HEK293T (cell line): ENCODE results near the gene PPP1R12B.
A peak's percentile ranks its signal among the peaks of the same experiment; 100 is the strongest.
"Not testable (repeated sequence)": the region's sequence is repeated elsewhere in the genome, so short reads cannot be mapped to it uniquely, and the experiment has no call there.

ENCODE experiments used
- CTCF ChIA-PET: fragments of 350-600 bp; formaldehyde crosslinking; extraction: SDS; loops from one replicate; lab custom pipeline; 2021; ENCODE audit warnings: antibody characterized with exemption, inconsistent platforms; lab: Yijun Ruan, JAX
- POLR2A ChIA-PET: fragments of 350-600 bp; formaldehyde crosslinking; extraction: SDS; loops from one replicate; lab custom pipeline; 2020; ENCODE audit warnings: antibody characterized with exemption, inconsistent platforms; lab: Yijun Ruan, JAX
- DNase-seq: peaks from one replicate; pipeline ENCODE4 v3.0.0; 2012; ENCODE audit warnings: mixed read lengths; ENCODE audit errors: extremely low spot score
- ARNT ChIP-seq: fragments of 450-650 bp; IDR thresholded peaks from 2 replicates; pipeline ENCODE4 v1.6.1; 2017; ENCODE audit warnings: mild to moderate bottlenecking
- BHLHE40 ChIP-seq: fragments of 450-650 bp; IDR thresholded peaks from 2 replicates; pipeline ENCODE4 v1.6.1; 2016; ENCODE audit warnings: mild to moderate bottlenecking, moderate library complexity, borderline replicate concordance
- CTBP1 ChIP-seq: fragments of 450-650 bp; IDR thresholded peaks from 2 replicates; pipeline ENCODE4 v1.6.1; 2016; ENCODE audit warnings: borderline replicate concordance
- ELF4 ChIP-seq: fragments of 450-650 bp; IDR thresholded peaks from 2 replicates; pipeline ENCODE4 v1.6.1; 2017; ENCODE audit warnings: antibody characterized with exemption
- FOXA1 ChIP-seq: fragments of 450-650 bp; IDR thresholded peaks from 2 replicates; pipeline ENCODE4 v1.6.1; 2016; ENCODE audit warnings: mild to moderate bottlenecking
- FOXK2 ChIP-seq: fragments of 450-650 bp; IDR thresholded peaks from 2 replicates; pipeline ENCODE4 v1.6.1; 2016; ENCODE audit warnings: mild to moderate bottlenecking
- FOXM1 ChIP-seq: fragments of 450-650 bp; IDR thresholded peaks from 2 replicates; pipeline ENCODE4 v1.6.1; 2017; ENCODE audit warnings: mild to moderate bottlenecking, borderline replicate concordance
- HDGF ChIP-seq: fragments of 450-650 bp; IDR thresholded peaks from 2 replicates; pipeline ENCODE4 v1.6.1; 2017; ENCODE audit warnings: antibody characterized with exemption, borderline replicate concordance
- L3MBTL2 ChIP-seq: fragments of 450-650 bp; conservative IDR thresholded peaks from 2 replicates; pipeline ENCODE4 v1.6.1; 2016; ENCODE audit warnings: mild to moderate bottlenecking
- LEF1 ChIP-seq: fragments of 450-650 bp; IDR thresholded peaks from 2 replicates; pipeline ENCODE4 v1.6.1; 2017; ENCODE audit warnings: mild to moderate bottlenecking, borderline replicate concordance
- NFRKB ChIP-seq: fragments of 450-650 bp; IDR thresholded peaks from 2 replicates; pipeline ENCODE4 v1.6.1; 2016; ENCODE audit warnings: mild to moderate bottlenecking, moderate library complexity
- PKNOX1 ChIP-seq: fragments of 450-650 bp; IDR thresholded peaks from 2 replicates; pipeline ENCODE4 v1.6.1; 2016
- SP1 ChIP-seq: fragments of 450-650 bp; IDR thresholded peaks from 2 replicates; pipeline ENCODE4 v1.6.1; 2017
- SUZ12 ChIP-seq: fragments of 450-650 bp; IDR thresholded peaks from 2 replicates; pipeline ENCODE4 v1.6.1; 2016; ENCODE audit warnings: mild to moderate bottlenecking
- TARDBP ChIP-seq: fragments of 450-650 bp; IDR thresholded peaks from 2 replicates; pipeline ENCODE4 v1.6.1; 2016
- ZNF384 ChIP-seq: fragments of 450-650 bp; IDR thresholded peaks from 2 replicates; pipeline ENCODE4 v1.6.1; 2016

Gene PPP1R12B

GRCh38 chr1:202623075-202623474 is 274.6 kb downstream of the PPP1R12B start:
- ChIA-PET POLR2A (no interaction called here), CTCF (no interaction called here)
- DNase-seq: no peak

DNA sequence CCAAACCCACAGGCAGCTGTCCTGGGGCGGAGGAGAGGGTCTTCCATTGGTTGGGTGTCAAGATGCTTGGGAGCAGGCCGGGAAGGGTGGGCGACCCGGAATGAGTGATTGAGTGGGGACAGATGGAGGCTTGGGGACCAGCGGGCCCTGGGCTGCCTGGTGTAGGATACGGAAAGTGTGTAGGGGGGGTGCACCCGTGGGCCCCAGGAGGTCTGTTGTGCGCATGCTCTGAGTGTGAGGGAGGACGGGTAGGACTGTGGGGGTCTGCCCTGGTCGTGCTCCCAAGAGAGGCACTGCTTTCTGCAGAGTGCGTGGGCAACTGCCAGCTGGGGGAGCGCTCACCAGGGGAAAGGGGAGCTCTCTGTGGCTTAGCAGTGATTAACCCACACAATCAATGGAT is 275.0 kb downstream of the PPP1R12B start:
- DNase-seq, POLR2A ChIA-PET, CTCF ChIA-PET: not testable (repeated sequence)

More at GRCh38 chr1:202623075-202623474, 274.6 kb downstream of the PPP1R12B start:
- TF ChIP-seq FOXK2 (no peak), ELF4 (no peak), BHLHE40 (no peak), PKNOX1 (no peak), TARDBP (no peak)

GRCh38 chr1:202624088-202624780 is 275.7 kb downstream of the PPP1R12B start:
- no peak for DNase-seq
- POLR2A ChIA-PET: no interaction called here
- CTCF ChIA-PET: no interaction called here

DNA sequence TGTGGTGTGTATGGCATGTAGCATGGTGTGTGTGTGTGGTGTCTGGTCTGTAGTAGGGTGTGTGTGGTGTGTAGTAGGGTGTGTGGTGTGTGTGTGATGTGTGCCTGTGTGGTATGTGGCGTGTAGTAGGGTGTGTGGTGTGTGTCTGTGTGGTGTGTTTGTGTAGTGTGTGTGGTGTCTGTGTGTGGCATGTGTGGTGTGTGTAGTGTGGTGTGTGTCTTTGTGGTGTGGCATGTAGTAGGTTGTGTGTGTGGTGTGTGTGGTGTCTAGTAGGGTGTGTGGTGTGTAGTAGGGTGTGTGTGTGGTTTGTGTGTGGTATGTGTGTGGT is 276.2 kb downstream of the PPP1R12B start:
- CTCF ChIA-PET: interaction anchor here (0.6 kb wide), 1 partner anchor 172 kb away, joined by 3 read pairs; no protein-coding TSS in a partner anchor
- POLR2A ChIA-PET: interaction anchor here (0.6 kb wide), 1 partner anchor 23 kb away, joined by 3 read pairs; no protein-coding TSS in a partner anchor
- no peak for DNase-seq
- TF ChIP-seq LEF1: no peak
- no peak for TF ChIP-seq ELF4
- no peak for TF ChIP-seq L3MBTL2
- no peak for TF ChIP-seq SP1
- TF ChIP-seq ZNF384: no peak
- no peak for TF ChIP-seq NFRKB
- TF ChIP-seq FOXK2: no peak
- no peak for TF ChIP-seq BHLHE40
- TF ChIP-seq FOXM1: no peak
- TF ChIP-seq PKNOX1: no peak
- TF ChIP-seq HDGF: no peak
- TF ChIP-seq ARNT: no peak
- TF ChIP-seq CTBP1: no peak
- no peak for TF ChIP-seq TARDBP
- no peak for TF ChIP-seq FOXA1
- no peak for TF ChIP-seq SUZ12

More at GRCh38 chr1:202624088-202624780, 275.7 kb downstream of the PPP1R12B start:
- no peak for TF ChIP-seq FOXM1
- no peak for TF ChIP-seq ARNT
- TF ChIP-seq PKNOX1: no peak
- TF ChIP-seq CTBP1: no peak
- no peak for TF ChIP-seq L3MBTL2

- no peak for TF ChIP-seq FOXA1
- no peak for TF ChIP-seq ELF4
- TF ChIP-seq CTBP1: no peak
- no peak for TF ChIP-seq FOXK2
- TF ChIP-seq ZNF384: no peak
- no peak for TF ChIP-seq HDGF
- no peak for TF ChIP-seq SUZ12
- no peak for TF ChIP-seq SP1
- TF ChIP-seq PKNOX1: no peak
- TF ChIP-seq L3MBTL2: no peak
- TF ChIP-seq ARNT: no peak
- no peak for TF ChIP-seq FOXM1
- TF ChIP-seq NFRKB: no peak
- TF ChIP-seq LEF1: no peak
- DNase-seq: peak; percentile 87
- CTCF ChIA-PET: interaction anchor here (0.6 to 1.0 kb wide), 3 partner anchors 35 to 173 kb away, joined by 3 read pairs; no protein-coding TSS in a partner anchor
- POLR2A ChIA-PET: interaction anchor here (0.6 kb wide), 1 partner anchor 24 kb away, joined by 3 read pairs; no protein-coding TSS in a partner anchor
Measured at GRCh38 chr1:202625416-202626360, 277.2 kb downstream of the PPP1R12B start.

DNA sequence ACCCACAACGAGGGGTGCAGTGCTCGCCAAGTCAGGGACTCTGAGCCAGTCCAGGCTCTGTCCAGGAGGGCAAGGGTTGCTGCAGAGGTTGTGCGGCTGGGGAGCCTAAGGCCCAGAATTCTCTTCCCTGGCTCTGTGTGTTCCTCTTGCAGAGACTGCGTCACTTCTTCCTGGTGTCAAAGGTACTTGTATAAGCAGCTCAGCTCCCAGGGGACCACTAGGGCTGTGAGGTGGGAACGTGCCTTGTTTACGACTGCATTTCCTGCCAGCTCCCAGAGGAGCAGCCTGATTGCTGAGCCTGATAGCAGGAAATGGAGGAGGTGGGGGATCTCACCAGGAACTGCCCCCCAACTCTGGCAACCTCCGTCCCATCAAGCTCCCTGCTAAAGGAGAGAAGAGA is 278.5 kb downstream of the PPP1R12B start:
- DNase-seq, POLR2A ChIA-PET, CTCF ChIA-PET: not testable (repeated sequence)
